HG02840 (cell line): ENCODE results near the gene SLC9A8.
"Not testable (repeated sequence)": the region's sequence is repeated elsewhere in the genome, so short reads cannot be mapped to it uniquely, and the experiment has no call there.

ENCODE experiments used
- ATAC-seq: cut with Tn5 transposase; IDR thresholded peaks from one replicate; pipeline ENCODE4 v1.9.1; 2021; ENCODE audit warnings: mild to moderate bottlenecking, moderate library complexity, moderate number of reproducible peaks; ENCODE audit not compliant: unreplicated experiment, low FRiP score

Gene SLC9A8

DNA sequence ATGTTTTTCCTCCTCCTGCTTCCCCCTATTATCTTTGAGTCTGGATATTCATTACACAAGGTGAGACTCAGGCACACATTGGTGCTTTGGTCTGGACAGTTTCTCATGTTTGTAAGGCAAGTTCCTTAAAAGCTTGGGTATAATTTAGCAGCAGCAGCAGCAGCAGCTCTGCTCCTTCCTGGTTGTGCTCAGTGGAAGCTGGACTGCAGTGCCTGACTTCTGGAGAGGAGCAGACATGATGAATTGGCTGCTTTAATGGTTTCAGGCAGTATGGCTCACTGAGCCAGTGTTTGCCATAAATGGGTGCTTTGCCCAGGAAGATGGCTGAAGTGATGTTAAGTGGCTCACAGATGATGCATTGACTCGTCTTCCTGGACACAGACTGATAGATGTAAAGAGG is 32.4 kb downstream of the SLC9A8 start:
- ATAC-seq = no peak

DNA sequence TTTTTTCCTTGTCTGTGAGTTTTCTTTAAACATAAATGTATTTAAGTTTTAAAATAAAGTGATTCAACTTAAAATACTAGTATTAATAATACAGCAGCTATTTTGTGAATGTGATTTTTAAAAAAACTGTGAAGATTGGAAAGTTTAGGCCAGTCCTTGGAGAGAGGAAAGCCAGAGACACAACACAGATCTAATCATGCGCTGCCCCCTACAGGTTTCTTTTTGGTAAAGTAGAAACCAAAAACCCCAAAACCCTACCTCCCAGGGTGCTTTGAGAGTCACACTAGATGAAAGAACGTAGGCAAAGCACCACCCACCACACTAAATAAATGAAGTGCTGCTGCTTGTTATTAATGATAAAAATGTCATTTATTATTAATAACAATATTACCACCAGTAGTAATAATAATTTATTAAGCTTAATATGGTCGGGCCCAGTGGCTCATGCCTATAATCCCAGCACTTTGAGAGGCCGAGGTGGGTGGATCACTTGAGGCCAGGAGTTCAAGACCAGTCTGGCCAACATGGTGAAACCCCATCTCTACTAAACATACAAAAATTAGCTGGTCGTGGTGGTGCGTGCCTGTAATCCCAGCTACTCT is 33.7 kb downstream of the SLC9A8 start:
- ATAC-seq = no peak

DNA sequence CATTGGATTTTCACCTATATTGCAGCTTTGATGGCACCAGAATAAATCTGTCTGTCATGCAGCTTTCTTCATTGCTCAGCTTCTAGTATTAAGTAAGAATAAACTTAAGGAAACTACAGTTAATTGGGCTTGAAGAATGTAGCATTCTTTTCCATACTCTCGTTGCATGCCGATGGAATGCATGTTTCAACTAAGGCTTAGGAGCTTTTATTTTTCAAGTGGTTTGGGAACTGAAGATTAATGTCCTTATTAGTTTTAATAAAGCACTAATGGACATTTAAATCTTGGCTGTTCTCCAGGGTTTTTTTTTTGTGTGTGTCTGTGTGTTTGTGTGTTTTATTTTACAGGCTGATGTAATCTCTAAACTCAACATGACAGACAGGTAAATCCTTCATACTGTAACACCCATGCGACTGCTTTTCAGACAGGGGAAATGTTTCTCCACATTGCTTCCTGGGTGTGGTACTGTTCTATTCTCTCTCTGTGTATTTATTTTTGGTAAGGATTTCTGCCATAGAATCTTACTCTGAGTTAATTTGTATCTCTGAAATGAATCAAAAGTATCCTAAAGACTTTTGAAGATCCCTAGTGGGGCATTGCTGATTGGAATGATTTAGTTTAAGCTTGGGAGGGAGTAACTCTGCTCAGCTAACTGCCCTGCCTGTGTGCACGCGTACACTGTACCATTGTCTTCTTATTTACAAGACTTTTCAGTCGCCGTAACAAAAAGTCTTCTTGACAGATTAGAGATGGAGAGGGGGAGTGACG is 38.0 kb downstream of the SLC9A8 start:
- ATAC-seq = no peak

DNA sequence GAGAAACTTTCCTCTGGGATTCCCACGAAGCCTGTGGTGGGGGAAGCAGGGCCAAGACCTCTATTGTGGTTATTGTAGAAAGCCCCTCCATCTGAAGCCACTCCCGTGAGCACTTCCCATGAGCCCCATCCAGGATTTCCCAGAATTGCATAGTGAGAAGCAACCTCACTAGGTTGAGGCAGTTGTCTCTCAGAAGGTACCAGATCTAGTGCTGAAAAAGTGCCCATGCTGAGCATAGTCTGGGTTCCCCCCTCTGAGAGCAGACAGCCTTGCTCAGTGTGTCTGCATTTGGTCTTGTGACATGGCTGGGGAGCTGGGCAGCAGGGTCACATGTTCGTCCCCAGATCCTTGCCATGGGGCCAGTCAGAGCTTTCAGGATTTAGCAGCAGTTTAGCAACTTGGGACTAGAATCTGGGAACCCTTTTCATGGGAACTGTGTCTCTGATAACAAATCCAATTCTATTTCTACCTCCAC is 38.6 kb downstream of the SLC9A8 start:
- no peak for ATAC-seq

DNA sequence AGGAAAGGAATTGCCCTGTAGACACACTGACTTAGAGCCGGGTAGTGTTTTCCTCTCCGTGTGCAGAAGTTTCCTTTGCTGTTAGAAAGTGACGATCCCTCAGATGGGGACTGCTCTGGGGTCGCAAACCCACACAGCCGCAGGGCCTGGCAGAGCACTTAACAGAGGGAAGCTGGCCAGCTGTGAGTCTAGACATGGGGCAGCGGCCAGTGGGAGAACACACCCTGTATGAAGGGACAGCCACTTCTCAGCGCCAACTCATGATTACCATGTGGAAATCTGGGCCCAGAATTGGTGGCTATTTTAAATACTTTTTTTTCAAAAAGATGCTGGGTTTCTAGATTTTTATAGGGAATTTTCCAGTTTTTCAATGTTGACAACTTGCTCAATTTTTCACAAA is 39.4 kb downstream of the SLC9A8 start:
- no peak for ATAC-seq

DNA sequence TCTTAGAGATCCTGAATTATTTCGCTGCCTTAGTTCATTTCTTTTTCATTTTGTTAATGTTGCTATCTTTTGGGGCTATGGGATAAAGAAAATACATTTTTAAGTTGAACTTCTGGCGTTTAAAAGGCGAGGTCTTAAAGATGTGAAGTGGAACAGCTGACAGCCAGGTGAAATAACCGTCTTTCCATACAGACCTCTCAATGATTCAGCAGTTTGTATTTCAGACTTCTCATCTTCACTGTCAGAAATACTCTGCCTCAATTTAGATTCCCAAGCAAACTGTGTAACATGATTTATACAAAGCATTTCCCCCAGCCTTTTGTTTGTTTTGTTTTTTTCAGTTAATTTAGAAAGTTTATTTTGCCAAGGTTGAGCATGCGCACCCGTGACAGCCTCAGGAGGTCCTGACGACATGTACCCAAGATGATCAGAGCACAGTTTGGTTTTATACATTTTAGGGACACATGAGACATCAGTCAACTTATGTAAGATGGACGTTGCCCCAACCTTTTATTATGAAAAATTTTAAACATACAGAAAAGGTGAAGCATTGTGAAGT is 40.0 kb downstream of the SLC9A8 start:
- ATAC-seq = no peak

DNA sequence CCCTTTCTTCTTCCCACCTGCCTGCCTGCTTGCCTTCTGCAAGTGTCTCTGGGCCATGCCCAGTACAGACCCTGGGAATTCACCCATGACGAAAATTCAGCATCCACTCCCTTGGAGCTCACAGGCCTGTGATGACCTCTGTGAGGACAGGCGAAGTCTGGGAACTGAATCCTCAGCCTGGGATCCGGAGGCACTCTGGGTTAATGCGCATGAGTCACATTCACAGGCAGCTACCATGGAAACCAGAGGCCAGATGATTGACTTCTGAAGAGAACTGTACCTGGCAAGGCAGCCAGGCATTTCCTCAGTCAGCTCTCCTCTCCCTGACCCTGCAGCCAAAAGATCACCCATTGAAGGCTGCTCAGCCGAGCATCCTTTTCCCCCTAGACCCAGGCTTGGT is 41.0 kb downstream of the SLC9A8 start:
- ATAC-seq = no peak

DNA sequence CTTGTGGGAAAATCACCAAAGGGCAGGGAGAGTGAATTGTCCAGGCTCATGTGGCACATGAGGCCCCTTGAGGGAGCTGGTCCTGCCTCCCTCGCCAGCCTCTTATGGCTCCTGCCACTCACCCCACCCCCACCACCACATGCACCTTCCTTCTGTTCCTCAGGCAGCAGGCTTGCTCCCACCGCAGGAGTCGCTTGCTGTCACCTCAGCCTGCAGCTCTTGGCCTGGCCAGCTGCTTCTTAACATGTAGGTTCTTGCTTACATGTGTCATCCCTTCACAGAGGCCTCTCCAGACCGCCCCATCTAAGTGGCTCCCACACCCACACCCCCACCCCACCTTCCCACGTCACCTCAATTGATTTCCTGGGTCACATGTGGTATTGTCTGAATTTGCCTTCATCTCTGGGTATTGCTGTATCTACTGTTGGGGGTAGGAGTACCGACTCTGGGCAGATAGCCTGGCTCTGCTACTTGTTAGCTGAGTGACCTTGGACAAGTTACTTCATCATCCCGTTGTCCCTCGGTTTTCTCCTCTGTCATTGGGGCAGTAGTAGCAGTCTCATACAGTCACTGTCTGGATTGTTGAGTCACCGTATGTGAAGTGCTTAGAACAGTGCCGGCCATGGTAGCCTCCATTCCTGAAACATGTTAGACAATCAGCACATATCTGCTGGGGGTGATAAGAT is 41.7 kb downstream of the SLC9A8 start:
- no peak for ATAC-seq

DNA sequence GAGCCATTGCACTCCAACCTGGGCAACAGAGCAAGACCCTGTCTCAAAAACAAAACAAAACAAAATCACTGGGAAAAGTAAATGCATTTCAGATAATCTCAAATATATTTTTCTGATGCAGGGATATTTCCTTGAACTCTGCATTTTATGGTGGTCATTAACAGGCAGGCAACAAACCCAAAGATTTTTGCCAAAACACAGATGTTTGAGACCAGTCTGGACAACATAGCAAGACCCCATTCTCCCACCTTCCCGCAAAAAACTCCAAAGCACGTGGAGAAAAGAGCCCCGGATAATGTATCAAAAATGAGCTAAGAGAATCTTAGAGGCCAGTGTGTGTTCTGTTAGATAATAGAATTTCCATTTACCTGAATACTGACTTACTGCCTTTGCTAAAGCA is 44.3 kb downstream of the SLC9A8 start:
- ATAC-seq = no peak

DNA sequence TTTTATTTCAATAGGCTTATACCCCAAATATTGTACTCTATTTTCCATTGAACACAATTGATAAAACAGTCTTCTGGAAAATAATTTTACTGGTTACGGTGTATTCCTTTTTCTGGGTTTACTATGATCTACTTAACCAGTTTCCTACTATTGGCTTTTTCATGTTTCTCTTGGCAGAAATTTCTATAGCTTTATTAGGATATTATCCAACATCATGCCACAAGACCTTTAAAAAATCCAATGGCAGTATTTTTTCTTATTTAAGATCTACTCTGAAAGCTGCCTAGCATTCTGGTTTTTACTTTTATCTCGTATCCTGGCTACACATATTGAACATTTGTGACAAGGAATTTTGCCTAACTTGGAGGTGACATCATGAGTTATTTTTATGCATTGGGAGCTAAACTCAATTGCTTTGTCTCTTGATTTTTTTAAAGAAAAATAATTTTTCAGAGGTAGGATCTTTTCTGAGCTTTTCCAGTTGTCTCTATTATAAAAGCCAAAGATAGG is 45.5 kb downstream of the SLC9A8 start:
- no peak for ATAC-seq

DNA sequence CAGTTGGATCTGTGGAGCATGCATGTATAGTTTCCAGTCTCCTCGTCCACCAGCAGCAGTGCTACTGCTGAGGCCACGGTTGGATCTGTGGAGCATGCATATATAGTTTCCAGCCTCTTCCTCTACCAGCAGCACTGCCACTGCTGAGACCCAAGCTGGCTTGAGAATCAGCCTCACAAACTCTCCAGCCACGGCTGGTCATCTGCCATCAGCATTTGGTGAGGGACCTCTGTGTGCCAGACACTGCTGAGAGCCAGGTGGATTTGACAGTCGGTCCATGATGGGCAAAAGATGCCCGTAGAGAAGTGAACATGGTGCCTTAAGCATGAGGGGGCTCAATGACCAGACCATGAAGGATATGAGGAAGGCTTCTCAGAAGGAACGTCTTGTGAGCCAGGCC is 46.4 kb downstream of the SLC9A8 start:
- no peak for ATAC-seq

DNA sequence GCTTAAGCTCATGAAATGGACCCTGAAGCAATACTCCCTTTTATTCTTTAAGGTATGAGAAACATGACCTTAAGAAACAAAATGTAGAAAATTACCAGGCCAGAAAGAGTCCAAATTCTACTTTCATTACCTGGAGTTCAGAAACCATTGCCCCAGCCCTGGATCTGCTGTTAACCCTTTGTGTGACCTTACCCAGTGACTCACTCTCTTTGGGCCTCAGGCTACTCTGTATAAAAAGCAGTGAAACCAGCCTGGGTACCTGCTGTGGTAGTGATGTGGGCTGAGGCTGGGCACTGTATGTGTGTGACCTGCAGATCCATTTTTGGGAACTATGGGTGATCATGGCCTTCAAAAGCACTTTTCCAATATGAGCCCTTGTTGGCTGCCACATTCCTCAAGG is 47.2 kb downstream of the SLC9A8 start:
- ATAC-seq = no peak

DNA sequence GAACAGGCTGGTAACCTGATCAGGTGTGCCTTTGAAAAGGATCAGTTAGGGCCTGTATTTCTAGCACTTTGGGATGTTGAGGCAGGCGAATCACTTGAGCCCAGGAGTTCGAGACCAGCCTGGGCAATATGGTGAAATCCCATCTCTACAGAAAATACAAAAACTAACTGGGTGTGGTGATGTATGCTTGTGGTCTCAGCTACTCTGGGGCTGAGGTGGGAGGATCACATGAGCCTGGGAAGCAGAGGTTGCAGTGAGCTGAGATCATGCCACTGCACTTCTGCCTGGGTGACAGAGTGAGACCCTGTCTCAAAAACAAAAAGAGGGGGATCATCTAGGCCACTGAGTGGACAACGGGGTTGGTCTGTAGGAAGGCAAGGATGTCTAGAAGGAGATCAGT is 48.6 kb downstream of the SLC9A8 start:
- not testable (repeated sequence) for ATAC-seq

DNA sequence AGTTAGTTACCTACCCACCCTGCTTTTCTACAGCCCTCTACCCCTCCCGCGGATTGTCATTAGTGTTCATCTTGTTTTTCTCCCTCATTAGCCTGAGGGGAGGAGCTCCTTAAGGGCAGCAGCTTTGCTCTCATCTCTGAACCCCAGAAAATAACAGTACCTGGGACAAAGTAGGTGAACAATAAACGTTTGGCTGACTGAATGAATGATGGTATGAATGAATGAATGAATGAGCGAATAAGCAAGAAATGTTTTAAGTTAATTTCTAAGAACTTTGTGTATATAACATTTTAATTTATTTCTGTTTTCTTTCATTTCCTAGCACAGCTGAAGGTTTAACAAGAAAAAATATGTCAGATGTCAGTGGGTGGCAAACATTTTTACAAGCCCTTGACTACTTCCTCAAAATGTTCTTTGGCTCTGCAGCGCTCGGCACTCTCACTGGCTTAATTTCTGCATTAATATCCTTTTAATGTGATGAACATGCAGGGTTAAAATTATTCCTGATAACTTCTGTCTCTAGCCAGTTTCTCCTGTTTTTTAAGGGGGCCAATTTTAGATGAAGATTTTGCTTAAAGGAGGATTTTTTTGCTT is 50.1 kb downstream of the SLC9A8 start:
- no peak for ATAC-seq

DNA sequence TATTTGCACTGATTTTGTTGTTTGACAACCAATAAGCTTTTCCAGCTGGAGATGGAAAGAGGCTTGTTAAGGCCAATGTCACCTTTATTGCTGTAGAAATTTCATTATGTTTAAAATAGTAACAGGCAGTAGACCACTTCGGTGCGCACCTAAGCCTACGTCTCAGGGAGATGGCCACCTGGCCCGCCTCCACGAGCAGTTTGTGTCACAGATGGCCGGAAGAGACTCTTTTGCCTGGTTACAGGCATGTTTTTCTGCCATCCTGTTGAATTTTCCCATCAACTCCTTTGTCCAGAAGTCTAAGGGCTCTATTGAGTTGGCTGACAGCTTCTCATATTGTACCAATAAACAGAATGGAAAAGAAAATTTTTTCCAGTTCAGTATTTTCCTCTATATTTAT is 51.0 kb downstream of the SLC9A8 start:
- no peak for ATAC-seq

DNA sequence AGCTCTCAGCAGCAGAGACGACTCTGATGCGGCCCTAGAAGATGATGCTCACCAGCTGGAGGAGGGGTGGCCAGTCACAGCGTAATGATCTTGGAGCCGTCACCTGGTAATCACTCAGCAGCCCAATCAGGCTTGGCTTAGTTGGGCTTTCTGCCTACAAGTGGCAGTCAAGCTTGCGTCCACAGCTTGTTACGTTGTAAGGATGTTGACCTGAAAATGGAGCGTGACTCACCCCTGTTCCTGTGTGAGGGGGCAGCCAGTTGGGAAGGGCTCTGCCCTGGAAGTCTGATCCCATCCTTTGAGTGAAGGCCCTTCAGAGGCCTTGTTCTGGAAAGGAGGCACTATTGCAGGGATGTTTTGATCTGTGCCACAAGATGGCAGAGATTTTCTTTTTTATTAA is 52.9 kb downstream of the SLC9A8 start:
- ATAC-seq = no peak

DNA sequence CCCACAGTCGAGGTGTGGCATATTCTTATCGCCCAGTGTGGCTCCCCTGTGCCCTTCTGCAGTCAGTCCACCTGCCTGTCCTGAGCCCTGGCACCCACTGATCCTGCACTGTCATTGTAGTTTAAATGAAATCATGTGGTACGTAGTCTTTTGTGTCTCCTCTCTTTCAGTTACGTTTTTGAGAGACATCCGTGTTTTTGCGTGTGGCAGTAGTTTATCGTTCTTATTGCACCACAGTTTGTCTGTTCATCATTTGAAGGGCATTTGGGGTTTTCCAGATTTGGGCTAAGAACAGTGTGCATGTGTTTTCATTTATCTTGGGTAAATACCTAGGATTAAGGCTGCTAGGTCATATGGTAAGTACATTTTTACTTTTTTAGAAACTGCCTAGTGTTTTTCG is 53.4 kb downstream of the SLC9A8 start:
- no peak for ATAC-seq

DNA sequence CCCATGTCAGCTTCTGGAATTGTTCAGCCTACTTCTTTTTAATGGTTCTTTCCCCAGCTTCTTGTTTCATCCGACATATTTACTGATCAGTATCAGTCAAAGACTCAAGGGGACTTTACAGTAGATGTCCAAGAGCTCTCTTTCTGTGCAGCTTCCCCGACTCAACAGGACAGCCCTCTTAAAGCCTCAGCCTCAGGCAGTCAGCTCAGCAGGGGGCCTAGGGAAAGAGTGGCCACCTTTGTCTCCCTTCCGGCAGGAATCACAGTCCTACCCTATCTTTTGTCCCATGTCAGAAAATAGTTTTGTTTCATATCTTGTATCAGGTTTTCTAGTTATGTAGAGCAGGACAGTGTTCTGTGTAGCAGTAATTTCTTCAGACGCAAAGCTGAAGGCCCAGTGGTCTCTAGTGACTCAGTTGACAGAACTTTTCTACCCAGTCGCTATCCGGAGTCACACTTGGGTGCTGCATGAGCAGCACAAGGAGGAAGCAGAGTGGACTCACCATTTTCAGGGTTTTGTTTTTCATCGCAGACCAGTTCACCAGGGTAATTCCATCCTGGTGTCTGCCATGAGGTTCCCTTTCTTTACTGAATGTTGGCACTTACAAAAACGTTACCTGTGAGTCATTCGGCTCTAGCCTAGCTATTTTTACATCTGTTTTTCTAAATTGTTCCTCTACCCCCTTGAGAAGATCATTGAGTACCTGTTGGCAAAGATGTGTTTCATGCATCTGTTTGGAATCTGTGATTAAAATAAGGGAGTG is 55.0 kb downstream of the SLC9A8 start:
- no peak for ATAC-seq

DNA sequence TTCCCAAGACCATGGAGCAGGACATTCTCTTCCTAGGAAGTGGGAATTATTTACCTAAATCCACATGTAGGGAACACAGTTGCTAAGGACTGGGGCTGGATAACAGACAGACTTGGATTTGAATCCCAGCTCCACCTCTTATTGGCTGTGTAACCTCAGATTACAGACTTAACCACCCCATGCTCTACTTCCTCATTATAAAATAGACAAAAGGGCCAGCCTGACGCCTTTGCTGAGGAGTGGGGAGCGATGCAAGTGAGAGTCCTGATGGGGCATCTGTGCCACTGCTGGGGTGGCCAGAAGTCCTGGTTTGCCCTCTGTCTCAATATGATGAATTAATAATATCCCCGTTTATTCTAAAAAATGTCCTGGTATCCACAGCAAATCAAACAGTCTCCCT is 55.9 kb downstream of the SLC9A8 start:
- ATAC-seq = no peak

DNA sequence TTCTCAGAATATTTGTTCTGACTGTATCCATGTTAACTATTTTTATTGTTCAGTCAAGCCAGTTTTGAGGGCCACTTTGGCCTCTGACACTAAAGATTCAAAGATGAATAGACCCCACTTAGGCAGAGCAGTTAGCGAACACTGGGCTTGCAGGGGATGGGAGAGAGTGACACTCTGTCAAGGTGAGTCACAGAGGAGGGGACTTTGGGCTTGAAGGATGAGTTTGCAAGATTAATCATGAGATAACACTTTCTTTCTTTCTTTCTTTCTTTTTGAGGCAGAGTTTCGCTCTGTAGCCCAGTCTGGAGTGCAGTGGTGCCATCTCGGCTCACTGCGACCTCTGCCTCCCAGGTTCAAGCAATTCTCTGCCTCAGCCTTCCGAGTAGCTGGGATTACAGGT is 56.3 kb downstream of the SLC9A8 start:
- ATAC-seq = no peak
